ENCODE data around the gene ITPR3. TPM values are rescaled to one million over a fixed set of nuclear protein-coding genes. Genes with fewer than 3 reads are reported as not detected.

ITPR3 gene
- polyA plus RNA-seq, 1 of the 3 experiments (the other 2 are of a cell fraction): 8.1 TPM

DNA sequence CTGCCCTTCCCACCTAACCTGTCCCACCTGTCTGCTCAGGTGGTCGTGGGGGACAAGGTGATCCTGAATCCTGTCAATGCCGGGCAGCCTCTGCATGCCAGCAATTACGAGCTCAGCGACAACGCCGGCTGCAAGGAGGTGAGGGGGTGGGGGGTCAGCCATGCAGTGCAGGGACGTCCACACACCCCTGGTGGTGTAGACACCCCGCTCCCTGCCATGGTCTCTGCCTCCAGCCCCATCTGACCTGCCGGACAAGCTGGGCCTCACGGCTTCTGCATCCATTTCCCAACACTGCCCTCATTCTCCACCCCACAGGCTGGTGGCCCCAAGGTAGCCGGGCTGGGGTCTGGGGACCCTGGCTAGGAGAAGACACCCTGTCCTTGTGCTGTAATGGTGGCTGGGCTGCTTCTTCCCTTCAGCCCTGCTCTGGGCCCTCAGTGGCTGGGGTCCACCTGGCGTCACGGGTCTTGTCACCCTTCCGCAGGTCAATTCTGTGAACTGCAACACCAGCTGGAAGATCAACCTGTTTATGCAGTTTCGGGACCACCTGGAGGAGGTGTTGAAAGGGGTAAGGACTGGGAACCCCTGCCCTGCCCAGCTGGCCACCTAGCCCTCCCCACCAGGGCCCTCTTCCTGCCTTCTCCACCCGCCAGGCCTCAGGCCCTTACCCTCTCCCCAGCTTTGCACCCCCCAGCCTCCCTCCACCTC lies 38.0 kb downstream of the ITPR3 start (continued):
- TF ChIP-seq, protein P1, sequence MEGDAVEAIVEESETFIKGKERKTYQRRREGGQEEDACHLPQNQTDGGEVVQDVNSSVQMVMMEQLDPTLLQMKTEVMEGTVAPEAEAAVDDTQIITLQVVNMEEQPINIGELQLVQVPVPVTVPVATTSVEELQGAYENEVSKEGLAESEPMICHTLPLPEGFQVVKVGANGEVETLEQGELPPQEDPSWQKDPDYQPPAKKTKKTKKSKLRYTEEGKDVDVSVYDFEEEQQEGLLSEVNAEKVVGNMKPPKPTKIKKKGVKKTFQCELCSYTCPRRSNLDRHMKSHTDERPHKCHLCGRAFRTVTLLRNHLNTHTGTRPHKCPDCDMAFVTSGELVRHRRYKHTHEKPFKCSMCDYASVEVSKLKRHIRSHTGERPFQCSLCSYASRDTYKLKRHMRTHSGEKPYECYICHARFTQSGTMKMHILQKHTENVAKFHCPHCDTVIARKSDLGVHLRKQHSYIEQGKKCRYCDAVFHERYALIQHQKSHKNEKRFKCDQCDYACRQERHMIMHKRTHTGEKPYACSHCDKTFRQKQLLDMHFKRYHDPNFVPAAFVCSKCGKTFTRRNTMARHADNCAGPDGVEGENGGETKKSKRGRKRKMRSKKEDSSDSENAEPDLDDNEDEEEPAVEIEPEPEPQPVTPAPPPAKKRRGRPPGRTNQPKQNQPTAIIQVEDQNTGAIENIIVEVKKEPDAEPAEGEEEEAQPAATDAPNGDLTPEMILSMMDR (IDR thresholded peaks at IDR 0.05): no peak

DNA sequence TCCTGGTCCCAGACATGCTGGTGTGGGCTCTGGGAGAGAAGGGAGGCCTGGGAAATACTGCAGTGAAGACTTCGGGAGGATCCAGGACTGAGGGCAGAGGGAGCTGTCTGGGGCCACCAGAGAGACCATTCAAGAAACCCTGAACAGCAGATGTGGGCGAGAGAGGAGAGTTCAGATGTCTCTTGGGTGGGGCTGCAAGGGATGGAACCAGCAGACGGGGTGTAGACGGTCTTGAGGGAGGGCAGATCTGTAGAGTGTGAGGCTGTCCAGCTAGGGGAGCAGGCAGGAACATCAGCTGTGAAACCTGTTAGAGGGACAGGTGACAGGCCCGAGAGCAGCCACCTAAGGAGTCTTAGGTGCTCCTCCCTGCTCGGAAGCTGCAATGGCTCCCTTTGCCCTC lies 38.9 kb downstream of the ITPR3 start:
- DNase-seq: no peak
- H3K9me3 ChIP-seq: no peaks in the 10 kb centered on the region
- H3K27me3 ChIP-seq (ENCODE audit: insufficient read depth): no peaks in the 10 kb centered on the region
- no peaks in the 10 kb centered on the region for H3F3A ChIP-seq (replicated peaks; ENCODE audit: insufficient read depth)
- 93% methylated on average over 4 of the region's 6 CpGs for WGBS (ENCODE audit: low lambda C conversion rate)
- no peaks in the 10 kb centered on the region for H3K79me2 ChIP-seq (ENCODE audit: insufficient read depth)
- H3K4me2 ChIP-seq: no peak overlapping the region
- POLR2A ChIA-PET: no interaction called here
- H3K4me3 ChIP-seq (ENCODE audit: low read depth in 2 of 2, low read length in 1 of 2): no peak overlapping the region
- H3K9ac ChIP-seq: no peak overlapping the region
- H3K4me1 ChIP-seq (ENCODE audit: control insufficient read depth in 1 of 2, insufficient read depth in 2 of 2, low read depth in 1 of 2, low read length in 1 of 2): peaks cover 0 to 11% of the 10 kb centered on the region in 2 experiments; a peak in 1 of 4 replicates
- H3K36me3 ChIP-seq (replicated peaks in 1 of 2; ENCODE audit: control insufficient read depth in 1 of 2, insufficient read depth in 2 of 2, low read length in 1 of 2): no peaks in the 10 kb centered on the region
- H2AFZ ChIP-seq (ENCODE audit: low read depth): no peak overlapping the region
- H3K9me2 ChIP-seq: no peaks in the 10 kb centered on the region
- H3K27ac ChIP-seq (ENCODE audit: low read depth in 2 of 2, low read length in 1 of 2): no peak overlapping the region
- TF ChIP-seq, protein P2, sequence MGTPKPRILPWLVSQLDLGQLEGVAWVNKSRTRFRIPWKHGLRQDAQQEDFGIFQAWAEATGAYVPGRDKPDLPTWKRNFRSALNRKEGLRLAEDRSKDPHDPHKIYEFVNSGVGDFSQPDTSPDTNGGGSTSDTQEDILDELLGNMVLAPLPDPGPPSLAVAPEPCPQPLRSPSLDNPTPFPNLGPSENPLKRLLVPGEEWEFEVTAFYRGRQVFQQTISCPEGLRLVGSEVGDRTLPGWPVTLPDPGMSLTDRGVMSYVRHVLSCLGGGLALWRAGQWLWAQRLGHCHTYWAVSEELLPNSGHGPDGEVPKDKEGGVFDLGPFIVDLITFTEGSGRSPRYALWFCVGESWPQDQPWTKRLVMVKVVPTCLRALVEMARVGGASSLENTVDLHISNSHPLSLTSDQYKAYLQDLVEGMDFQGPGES (IDR thresholded peaks at IDR 0.05; ENCODE audit: low read depth, low read length): no peak
- TF ChIP-seq TAF1 (IDR thresholded peaks at IDR 0.05; ENCODE audit: borderline replicate concordance, low read depth, low read length) (no peak), EP300 (IDR thresholded peaks at IDR 0.05; ENCODE audit: borderline replicate concordance in 1 of 2, low read depth in 1 of 2, low read length in 1 of 2) (no peak), NRF1 (IDR thresholded peaks at IDR 0.05; ENCODE audit: low read depth, low read length) (no peak), CHD2 (IDR thresholded peaks at IDR 0.05; ENCODE audit: low read length, partially characterized antibody) (no peak), POLR2AphosphoS5 (IDR thresholded peaks at IDR 0.05; ENCODE audit: low read depth, low read length) (no peak), RCOR1 (IDR thresholded peaks at IDR 0.05; ENCODE audit: low read length) (no peak), FOSL2 (IDR thresholded peaks at IDR 0.05; ENCODE audit: borderline replicate concordance, low read depth) (no peak), EZH2phosphoT487 (IDR thresholded peaks at IDR 0.05; ENCODE audit: borderline replicate concordance, low read depth) (no peak), YY1 (IDR thresholded peaks at IDR 0.05; ENCODE audit: low read depth) (no peak), GABPA (IDR thresholded peaks at IDR 0.05; ENCODE audit: low read depth) (no peak), FOXM1 (IDR thresholded peaks at IDR 0.05; ENCODE audit: low read depth) (no peak)
- TF ChIP-seq, protein P3, sequence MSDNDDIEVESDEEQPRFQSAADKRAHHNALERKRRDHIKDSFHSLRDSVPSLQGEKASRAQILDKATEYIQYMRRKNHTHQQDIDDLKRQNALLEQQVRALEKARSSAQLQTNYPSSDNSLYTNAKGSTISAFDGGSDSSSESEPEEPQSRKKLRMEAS (IDR thresholded peaks at IDR 0.05; ENCODE audit: low read depth): no peak
- TF ChIP-seq, protein P4, sequence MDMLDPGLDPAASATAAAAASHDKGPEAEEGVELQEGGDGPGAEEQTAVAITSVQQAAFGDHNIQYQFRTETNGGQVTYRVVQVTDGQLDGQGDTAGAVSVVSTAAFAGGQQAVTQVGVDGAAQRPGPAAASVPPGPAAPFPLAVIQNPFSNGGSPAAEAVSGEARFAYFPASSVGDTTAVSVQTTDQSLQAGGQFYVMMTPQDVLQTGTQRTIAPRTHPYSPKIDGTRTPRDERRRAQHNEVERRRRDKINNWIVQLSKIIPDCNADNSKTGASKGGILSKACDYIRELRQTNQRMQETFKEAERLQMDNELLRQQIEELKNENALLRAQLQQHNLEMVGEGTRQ (IDR thresholded peaks at IDR 0.05; ENCODE audit: borderline replicate concordance, low read depth, low read length): no peak
- H4K20me1 ChIP-seq (ENCODE audit: insufficient read depth): no peaks in the 10 kb centered on the region
- CTCF ChIA-PET: interaction anchor here (0.7 to 1.9 kb wide), 4 partner anchors 13 to 75 kb away, joined by 3 to 8 read pairs (median 4); no protein-coding TSS in a partner anchor
